ENCODE results near the gene CTDSP2. TPM values are rescaled to one million over a fixed set of nuclear protein-coding genes. Genes with fewer than 3 reads are reported as not detected.

The CTDSP2 gene
- total and polyA plus RNA-seq, 2 of the 8 experiments (the other 6 are each of a cell fraction or from before 2014, with no cell fraction given) = 71.3 to 91.7 TPM

- TF ChIP-seq CTCF (IDR thresholded peaks at IDR 0.05; ENCODE audit: control extremely low read depth in 1 of 3, insufficient read depth in 1 of 3, low read depth in 1 of 3, low read length in 3 of 3) (peak; percentile 85 to 97 (median 96)), EGR1 (IDR thresholded peaks at IDR 0.05; ENCODE audit: borderline replicate concordance, low read depth, low read length) (peak; percentile 69; the same call in 1 of the 2 replicates), BACH1 (IDR thresholded peaks at IDR 0.05; ENCODE audit: low read length) (no peak), CREB1 (IDR thresholded peaks at IDR 0.05) (peak; percentile 91), ATF3 (IDR thresholded peaks at IDR 0.05; ENCODE audit: insufficient read depth, low read depth, low read length) (peak; percentile 89), MAX (IDR thresholded peaks at IDR 0.05) (peak; percentile 67), MAFK (IDR thresholded peaks at IDR 0.05; ENCODE audit: low read depth, low read length) (no peak), KDM4A (IDR thresholded peaks at IDR 0.05; ENCODE audit: low read depth, low read length, severe bottlenecking) (peak; percentile 85), JUND (IDR thresholded peaks at IDR 0.05; ENCODE audit: low read length) (peak; percentile 70; the same call in 1 of the 2 replicates), ATF2 (IDR thresholded peaks at IDR 0.05; ENCODE audit: low read length) (no peak), TCF12 (IDR thresholded peaks at IDR 0.05; ENCODE audit: low read depth, low read length) (no peak), SUZ12 (IDR thresholded peaks at IDR 0.05; ENCODE audit: low read length) (no peak), SP4 (IDR thresholded peaks at IDR 0.05; ENCODE audit: low read length) (no peak), TEAD4 (IDR thresholded peaks at IDR 0.05; ENCODE audit: low read depth, low read length) (peak; percentile 78), RFX5 (IDR thresholded peaks at IDR 0.05; ENCODE audit: borderline replicate concordance, low read depth, low read length) (no peak), FOSL1 (IDR thresholded peaks at IDR 0.05; ENCODE audit: insufficient read depth, low read depth, low read length) (no peak), HDAC2 (IDR thresholded peaks at IDR 0.05; ENCODE audit: borderline replicate concordance in 1 of 2, low read depth in 2 of 2, low read length in 2 of 2) (no peak), POLR2A (IDR thresholded peaks at IDR 0.05; ENCODE audit: control extremely low read depth in 1 of 2, low read depth in 2 of 2, low read length in 2 of 2) (peak in 1 of 2 experiments; percentile 96; a peak in 2 of 3 replicates), POU5F1 (IDR thresholded peaks at IDR 0.05; ENCODE audit: low read depth, low read length) (no peak)
These were observed 63.7 kb downstream of the CTDSP2 start, which contains the start of gene TSFM (continued) for GRCh38 chr12:57782608-57783465.

Measured in H1 (cell line).